ENCODE results near the gene DUSP14. TPM values are rescaled to one million over a fixed set of nuclear protein-coding genes. Genes with fewer than 3 reads are reported as not detected.
"Not testable (repeated sequence)": the region's sequence is repeated elsewhere in the genome, so short reads cannot be mapped to it uniquely, and the experiment has no call there.

The DUSP14 gene
- polyA plus RNA-seq, 3 donors, result 11.2 to 18.1 (median 15.8) TPM

DNA sequence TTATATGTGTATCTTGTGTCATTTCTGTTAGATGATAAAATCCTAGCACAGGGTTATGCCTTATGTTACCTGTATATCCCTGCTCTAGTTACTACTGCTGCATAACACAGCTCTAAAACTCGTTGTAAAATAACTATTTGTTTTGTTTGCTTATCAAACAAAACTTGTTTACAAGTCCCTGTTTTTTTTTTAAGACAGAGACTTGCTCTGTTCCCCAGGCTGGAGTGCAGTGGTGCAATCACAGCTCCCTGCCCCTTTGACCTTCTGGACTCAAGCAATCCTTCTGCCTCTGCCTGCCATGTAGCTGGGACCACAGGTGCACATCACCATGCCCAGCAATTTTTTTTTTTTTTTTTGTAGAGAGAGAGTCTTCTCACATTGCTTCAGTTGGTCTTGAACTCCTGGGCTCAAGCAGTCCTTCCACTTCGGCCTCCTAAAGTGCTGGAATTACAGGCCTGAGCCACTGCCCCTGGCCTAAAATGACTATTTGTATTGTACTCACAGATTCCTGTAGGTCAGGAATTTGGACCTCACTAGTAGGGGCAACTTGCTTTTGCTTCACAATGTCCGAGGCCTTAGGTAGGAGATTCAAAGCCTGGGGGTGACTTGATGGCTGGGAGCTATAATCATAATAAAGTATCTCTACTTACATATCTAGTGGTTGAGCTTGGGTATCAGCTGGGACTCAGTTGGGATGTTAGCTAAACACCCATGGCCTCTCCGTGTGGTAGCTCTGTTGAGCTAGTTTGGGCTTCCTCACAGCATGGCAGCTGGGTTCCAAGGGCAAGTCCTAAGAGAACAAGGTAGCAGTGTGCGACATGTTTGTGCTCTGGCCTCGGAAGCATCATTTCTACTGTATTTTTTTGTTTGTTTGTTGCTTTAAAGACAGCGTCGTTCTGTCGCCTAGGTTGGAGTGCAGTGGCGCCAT lies 12.6 kb downstream of the DUSP14 start:
- no peak for DNase-seq (ENCODE audit: extremely low read depth in 1 of 11, low read depth in 9 of 11, low spot score in 4 of 11)

DNA sequence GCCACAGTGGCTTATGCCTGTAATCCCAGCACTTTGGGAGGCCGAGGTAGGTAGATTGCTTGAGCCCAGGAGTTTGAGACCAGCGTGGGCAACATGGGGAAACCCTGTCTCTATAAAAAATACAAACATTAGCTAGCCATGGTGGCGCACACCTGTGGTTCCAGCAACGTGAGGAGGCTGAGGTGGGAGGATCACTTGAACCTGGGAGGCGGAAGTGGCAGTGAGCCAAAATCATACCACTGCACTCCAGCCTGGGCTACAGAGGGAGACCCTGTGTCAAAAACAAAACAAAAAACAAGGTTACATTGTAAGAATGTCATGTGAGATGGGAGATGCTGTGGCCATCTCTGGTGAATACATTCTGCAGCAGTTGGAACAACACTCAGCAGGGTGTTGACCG lies 13.5 kb downstream of the DUSP14 start:
- no peak for DNase-seq (ENCODE audit: extremely low read depth in 1 of 11, low read depth in 9 of 11, low spot score in 4 of 11)

- DNase-seq (ENCODE audit: extremely low read depth in 1 of 11, low read depth in 9 of 11, low spot score in 4 of 11), result no peak
Observed at GRCh38 chr17:37505333-37505732, 15.6 kb downstream of the DUSP14 start.

DNA sequence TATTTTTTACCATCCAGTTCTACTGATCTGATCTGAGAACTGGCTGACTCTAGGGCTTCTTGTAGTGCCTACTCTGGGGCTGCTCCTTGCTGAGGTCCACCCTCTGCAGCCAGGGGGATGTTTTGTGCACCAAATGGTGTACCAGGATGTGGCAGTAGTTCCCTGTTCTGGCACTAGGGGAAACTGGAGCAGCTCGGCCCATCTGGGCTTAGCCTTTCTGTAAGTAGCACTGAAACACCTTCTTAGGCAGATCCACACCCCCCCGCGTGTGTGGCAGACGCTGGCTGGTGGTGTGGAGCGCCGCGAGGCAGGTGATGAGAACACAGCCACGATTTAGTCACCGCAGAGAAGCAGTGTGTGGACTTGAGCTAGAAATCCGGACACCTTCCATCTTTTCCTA lies 17.0 kb downstream of the DUSP14 start:
- DNase-seq (ENCODE audit: extremely low read depth in 1 of 11, low read depth in 9 of 11, low spot score in 4 of 11), result no peak

DNA sequence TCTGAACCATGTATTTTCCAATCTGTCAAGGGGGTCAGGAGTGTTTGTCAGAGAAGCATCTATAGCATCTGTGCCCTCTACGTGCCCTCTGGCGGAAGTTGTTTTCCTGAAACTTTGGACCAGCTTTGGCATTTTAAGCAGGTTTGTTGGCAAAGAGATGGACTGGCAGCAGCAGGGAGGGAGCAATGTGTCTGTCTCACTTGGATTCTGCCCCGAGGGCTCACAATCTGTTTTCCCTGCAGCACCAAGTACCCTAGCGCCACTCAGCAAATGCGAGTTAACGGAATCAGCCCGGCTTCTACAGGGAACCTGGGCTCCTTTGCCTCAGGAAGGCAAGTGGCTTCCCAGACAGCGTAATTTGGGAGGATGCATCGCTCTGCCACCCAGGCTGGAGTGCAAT lies 17.4 kb downstream of the DUSP14 start:
- no peak for DNase-seq (ENCODE audit: extremely low read depth in 1 of 11, low read depth in 9 of 11, low spot score in 4 of 11)

GRCh38 chr17:37510056-37510455 lies 20.4 kb downstream of the DUSP14 start:
- DNase-seq (ENCODE audit: extremely low read depth in 1 of 11, low read depth in 9 of 11, low spot score in 4 of 11), result no peak

DNA sequence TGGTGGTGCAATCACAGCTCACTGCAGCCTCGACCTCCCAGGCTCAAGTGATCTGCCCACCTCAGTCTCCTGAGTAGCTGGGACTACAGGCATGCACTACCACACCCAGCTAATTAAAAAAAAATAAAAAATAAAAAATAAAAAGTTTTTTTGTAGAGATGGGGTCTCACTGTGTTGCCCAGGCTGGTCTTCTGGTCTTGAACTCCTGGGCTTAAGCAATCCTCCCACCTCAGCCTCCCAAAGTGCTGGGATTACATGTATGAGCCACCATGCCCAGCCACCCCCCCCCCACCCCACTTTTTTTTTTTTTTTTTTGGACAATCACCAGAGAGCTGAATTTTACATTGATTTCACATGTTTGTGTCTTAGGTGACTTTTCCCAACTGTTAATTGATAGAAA lies 22.0 kb downstream of the DUSP14 start:
- DNase-seq (ENCODE audit: extremely low read depth in 1 of 11, low read depth in 9 of 11, low spot score in 4 of 11), result not testable (repeated sequence)

DNA sequence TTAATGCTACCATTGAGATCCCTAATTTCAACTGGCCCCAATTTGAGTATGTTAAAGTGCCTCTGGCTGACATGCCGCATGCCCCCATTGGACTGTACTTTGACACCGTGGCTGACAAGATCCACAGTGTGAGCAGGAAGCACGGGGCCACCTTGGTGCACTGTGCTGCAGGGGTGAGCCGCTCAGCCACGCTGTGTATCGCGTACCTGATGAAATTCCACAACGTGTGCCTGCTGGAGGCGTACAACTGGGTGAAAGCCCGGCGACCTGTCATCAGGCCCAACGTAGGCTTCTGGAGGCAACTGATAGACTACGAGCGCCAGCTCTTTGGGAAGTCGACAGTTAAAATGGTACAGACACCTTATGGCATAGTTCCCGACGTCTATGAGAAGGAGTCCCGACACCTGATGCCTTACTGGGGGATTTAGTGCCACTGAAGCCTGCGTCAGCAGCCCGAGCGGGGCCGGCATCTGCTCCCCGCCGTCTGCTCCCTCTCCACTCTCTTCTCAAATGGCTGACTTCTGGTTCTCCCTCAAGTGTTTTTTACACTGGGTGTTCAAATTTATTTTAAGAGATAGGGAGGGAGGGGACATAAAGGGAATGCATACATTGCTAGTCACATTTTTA lies 22.9 kb downstream of the DUSP14 start:
- DNase-seq (ENCODE audit: extremely low read depth in 1 of 11, low read depth in 9 of 11, low spot score in 4 of 11), result no peak

DNA sequence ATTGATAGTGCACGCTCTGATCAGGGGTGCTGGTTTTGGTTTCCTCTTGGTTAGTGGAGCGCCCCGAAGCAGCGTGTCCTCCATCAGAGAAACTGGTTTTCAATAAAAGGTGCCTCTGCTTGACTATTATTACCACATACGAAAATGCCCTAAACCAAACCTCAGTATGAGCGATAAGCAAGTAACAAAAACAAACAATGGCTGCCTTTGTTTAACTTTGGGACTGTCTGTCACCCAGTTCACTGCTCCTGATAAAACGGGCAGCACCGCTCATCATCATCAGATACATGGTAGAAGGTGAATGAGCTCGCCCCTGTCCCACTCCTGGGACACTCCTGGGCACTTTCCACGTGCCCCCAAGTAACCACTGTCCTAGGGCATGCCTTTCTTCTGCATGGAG lies 24.0 kb downstream of the DUSP14 start:
- no peak for DNase-seq (ENCODE audit: extremely low read depth in 1 of 11, low read depth in 9 of 11, low spot score in 4 of 11)

- peak in 2 of 11 donors; percentile 15 to 16 for DNase-seq (ENCODE audit: extremely low read depth in 1 of 11, low read depth in 9 of 11, low spot score in 4 of 11)
Observed at GRCh38 chr17:37516127-37516571, 26.5 kb downstream of the DUSP14 start.

DNA sequence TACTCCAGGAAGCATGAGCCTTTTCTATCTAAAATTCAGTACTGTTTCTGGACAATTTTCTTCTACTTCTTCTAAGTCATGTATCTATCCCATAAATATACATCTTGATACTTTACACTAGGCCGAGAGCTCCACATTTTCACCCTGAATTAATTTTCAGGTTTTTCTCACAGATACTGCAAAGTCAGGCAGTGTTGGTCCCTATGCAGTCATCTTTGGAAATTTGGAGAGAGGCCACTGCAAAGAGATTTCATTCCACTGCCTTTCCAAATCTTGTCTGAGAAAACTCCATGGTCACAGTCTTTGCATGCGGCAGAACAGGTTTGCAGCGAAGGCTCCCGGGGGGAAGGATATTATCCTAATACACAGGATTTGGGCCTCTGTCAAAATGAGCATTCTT lies 28.2 kb downstream of the DUSP14 start:
- DNase-seq (ENCODE audit: extremely low read depth in 1 of 11, low read depth in 9 of 11, low spot score in 4 of 11), result no peak

DNA sequence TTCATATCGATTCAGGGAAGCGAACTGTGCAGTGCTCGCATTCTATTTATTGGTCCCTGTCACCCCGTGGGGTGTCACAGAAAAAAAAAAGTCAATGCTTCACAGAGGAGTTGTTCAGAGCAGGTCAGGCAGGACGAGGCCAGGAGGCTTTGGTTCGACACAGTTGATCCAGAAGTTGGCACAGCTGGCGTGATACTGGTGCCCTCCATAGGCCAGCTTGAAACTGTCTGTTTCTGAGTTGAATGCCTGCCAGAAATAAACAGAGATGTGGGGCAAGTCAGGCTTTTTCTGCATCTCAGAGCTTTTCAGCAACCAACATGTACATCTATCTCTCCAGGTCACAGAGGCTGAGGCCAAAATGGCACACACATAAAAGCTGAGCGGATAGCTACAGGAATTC lies 29.1 kb downstream of the DUSP14 start:
- DNase-seq (ENCODE audit: extremely low read depth in 1 of 11, low read depth in 9 of 11, low spot score in 4 of 11), result no peak

DNA sequence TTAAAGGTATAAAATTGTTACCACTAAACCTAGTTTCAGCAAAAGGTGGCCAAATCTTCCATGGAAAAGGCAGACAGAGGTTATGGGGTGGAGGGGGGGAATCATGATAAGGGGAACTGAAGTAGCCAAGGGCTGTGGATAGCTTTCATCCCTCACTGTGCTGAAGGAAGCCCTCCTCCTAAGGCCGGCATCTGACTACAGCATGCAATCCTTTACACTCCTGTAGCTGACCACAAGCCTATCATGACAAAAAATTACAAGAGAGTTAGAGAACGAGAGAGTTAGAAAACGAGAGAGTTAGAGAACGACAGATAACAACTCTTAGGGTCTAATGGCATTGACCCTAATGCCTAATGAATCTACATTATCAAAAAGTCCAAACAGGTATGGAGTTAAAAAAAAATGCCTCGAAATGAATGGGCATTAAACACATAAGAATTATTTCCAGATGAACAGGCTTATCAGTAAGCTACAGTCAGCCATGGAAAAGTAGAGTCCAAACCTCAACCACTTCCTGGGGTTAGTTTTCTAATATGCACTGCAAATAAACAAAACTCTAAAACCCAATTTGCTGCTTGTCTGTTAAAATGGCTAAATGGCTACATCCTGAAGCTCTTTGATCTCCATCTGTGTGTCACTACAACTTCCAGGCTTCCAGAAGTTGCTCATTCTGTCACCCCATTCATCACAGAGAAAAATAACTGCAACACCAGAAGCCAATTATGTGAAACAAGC lies 29.7 kb downstream of the DUSP14 start:
- DNase-seq (ENCODE audit: extremely low read depth in 1 of 11, low read depth in 9 of 11, low spot score in 4 of 11), result no peak

- no peak for DNase-seq (ENCODE audit: extremely low read depth in 1 of 11, low read depth in 9 of 11, low spot score in 4 of 11)
Observed at GRCh38 chr17:37520174-37520573, 30.5 kb downstream of the DUSP14 start.

GRCh38 chr17:37521821-37522220 lies 32.1 kb downstream of the DUSP14 start:
- DNase-seq (ENCODE audit: extremely low read depth in 1 of 11, low read depth in 9 of 11, low spot score in 4 of 11), result no peak

GRCh38 chr17:37523715-37524219 lies 34.1 kb downstream of the DUSP14 start:
- DNase-seq (ENCODE audit: extremely low read depth in 1 of 11, low read depth in 9 of 11, low spot score in 4 of 11), result no peak

GRCh38 chr17:37527249-37527851 lies 37.7 kb downstream of the DUSP14 start:
- peak in 10 of 11 donors; percentile 16 to 54 (median 33) for DNase-seq (ENCODE audit: extremely low read depth in 1 of 11, low read depth in 9 of 11, low spot score in 4 of 11)

DNA sequence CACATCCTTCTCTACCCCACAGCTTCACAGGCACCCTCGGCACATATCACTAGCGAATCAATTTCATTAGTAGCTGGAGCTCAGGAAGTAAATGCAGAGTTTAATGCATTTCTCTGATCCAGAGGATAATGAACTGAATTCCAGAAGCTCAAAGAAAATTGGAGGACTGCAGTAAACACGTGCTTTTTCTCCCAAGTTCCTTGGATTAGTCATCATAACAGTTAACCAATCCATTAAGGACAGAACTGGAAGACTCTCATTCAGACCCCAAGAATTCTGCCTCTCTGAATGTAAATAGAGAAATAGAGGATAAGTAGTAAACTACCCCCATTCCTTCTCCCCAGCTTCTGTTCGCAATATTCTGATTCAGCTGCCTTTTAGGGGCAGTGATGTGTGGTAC lies 40.7 kb downstream of the DUSP14 start:
- no peak for DNase-seq (ENCODE audit: extremely low read depth in 1 of 11, low read depth in 9 of 11, low spot score in 4 of 11)

GRCh38 chr17:37532756-37533155 lies 43.1 kb downstream of the DUSP14 start:
- no peak for DNase-seq (ENCODE audit: extremely low read depth in 1 of 11, low read depth in 9 of 11, low spot score in 4 of 11)

Measured in renal cortex interstitium (tissue), 11 donors.